ENCODE measurements around the gene FBP1.
"Not testable (repeated sequence)": the region's sequence is repeated elsewhere in the genome, so short reads cannot be mapped to it uniquely, and the experiment has no call there.

Gene FBP1

GRCh38 chr9:94611638-94612068, 27.7 kb downstream of the FBP1 start:
- no peak for FAIRE-seq

- no peak for FAIRE-seq
Observed at GRCh38 chr9:94610181-94610606, 29.1 kb downstream of the FBP1 start.

GRCh38 chr9:94607423-94607691, 32.0 kb downstream of the FBP1 start:
- no peak for FAIRE-seq

- FAIRE-seq: no peak
Observed at GRCh38 chr9:94606646-94607422, 32.5 kb downstream of the FBP1 start.

- no peak for FAIRE-seq
Observed at GRCh38 chr9:94603259-94604160, 35.8 kb downstream of the FBP1 start.

- no peak for FAIRE-seq
Observed at GRCh38 chr9:94602666-94603065, 36.7 kb downstream of the FBP1 start.

- FAIRE-seq: no peak
Observed at GRCh38 chr9:94600715-94601114, 38.6 kb downstream of the FBP1 start.

- FAIRE-seq: no peak
Observed at GRCh38 chr9:94600258-94600657, 39.1 kb downstream of the FBP1 start.

GRCh38 chr9:94599102-94599501, 40.2 kb downstream of the FBP1 start:
- FAIRE-seq: no peak

- FAIRE-seq: no peak
Observed at GRCh38 chr9:94593459-94594345, 45.6 kb downstream of the FBP1 start, which contains the start of gene FBP2. TSS of gene FBP2 (minus strand) at chr9:94593824. CDS start at chr9:94593726, 98 bp downstream.

GRCh38 chr9:94592683-94593082, 46.6 kb downstream of the FBP1 start:
- not testable (repeated sequence) for FAIRE-seq

GRCh38 chr9:94591876-94592275, 47.4 kb downstream of the FBP1 start:
- no peak for FAIRE-seq

GRCh38 chr9:94591046-94591545, 48.2 kb downstream of the FBP1 start:
- not testable (repeated sequence) for FAIRE-seq

- FAIRE-seq: no peak
Observed at GRCh38 chr9:94588681-94589080, 50.6 kb downstream of the FBP1 start.

- no peak for FAIRE-seq
Observed at GRCh38 chr9:94586814-94587213, 52.5 kb downstream of the FBP1 start.

GRCh38 chr9:94586316-94586715, 53.0 kb downstream of the FBP1 start:
- FAIRE-seq: no peak

- FAIRE-seq: no peak
Observed at GRCh38 chr9:94584555-94584954, 54.8 kb downstream of the FBP1 start.

- FAIRE-seq: no peak
Observed at GRCh38 chr9:94581728-94582127, 57.6 kb downstream of the FBP1 start.

- FAIRE-seq: no peak
Observed at GRCh38 chr9:94577571-94577970, 61.7 kb downstream of the FBP1 start.

- FAIRE-seq: no peak
Observed at GRCh38 chr9:94577036-94577435, 62.3 kb downstream of the FBP1 start.

GRCh38 chr9:94576131-94576530, 63.2 kb downstream of the FBP1 start:
- no peak for FAIRE-seq

- no peak for FAIRE-seq
Observed at GRCh38 chr9:94568972-94569712, 70.2 kb downstream of the FBP1 start.
